Loucy (cell line): ENCODE measurements around the gene ZNF544.

Experiments used
- EZH2phosphoT487 ChIP-seq: fragments of 200-600 bp; IDR thresholded peaks from 2 replicates; pipeline ENCODE4 v1.6.1; 2018; ENCODE audit warnings: antibody characterized with exemption, mild to moderate bottlenecking, moderate library complexity, borderline replicate concordance
- TF ChIP-seq, protein P1 (sequence below): fragments of 200-600 bp; sonication (generic); conservative IDR thresholded peaks from 2 replicates; pipeline ENCODE4 v1.5.1; 2014; ENCODE audit warnings: mild to moderate bottlenecking, antibody characterized with exemption, low read length

DNA sequence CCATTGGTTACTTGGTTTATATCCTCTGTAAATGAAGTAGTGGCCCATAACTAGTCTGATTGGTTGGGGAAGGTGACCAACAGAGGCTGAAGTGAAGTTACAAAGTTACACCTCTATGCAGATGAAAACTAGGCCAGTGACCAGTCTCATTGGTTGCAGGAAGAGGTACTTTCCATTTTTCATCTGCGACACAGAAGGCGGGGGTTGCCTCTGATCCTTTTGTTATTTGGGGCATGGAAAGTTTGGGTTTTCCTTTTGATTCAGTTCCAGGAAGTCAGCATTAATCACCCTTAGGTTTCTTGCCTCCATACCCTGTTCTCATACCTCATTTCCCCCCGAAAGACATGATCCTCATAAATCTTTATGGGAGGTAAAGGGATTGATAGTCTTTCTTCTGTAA lies 20.2 kb downstream of the ZNF544 start:
- TF ChIP-seq, protein P1, sequence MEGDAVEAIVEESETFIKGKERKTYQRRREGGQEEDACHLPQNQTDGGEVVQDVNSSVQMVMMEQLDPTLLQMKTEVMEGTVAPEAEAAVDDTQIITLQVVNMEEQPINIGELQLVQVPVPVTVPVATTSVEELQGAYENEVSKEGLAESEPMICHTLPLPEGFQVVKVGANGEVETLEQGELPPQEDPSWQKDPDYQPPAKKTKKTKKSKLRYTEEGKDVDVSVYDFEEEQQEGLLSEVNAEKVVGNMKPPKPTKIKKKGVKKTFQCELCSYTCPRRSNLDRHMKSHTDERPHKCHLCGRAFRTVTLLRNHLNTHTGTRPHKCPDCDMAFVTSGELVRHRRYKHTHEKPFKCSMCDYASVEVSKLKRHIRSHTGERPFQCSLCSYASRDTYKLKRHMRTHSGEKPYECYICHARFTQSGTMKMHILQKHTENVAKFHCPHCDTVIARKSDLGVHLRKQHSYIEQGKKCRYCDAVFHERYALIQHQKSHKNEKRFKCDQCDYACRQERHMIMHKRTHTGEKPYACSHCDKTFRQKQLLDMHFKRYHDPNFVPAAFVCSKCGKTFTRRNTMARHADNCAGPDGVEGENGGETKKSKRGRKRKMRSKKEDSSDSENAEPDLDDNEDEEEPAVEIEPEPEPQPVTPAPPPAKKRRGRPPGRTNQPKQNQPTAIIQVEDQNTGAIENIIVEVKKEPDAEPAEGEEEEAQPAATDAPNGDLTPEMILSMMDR, result no peak
- no peak for TF ChIP-seq EZH2phosphoT487
